IMR-90 (cell line): Measurements from ENCODE around the gene MYORG. TPM values are rescaled to one million over a fixed set of nuclear protein-coding genes. Genes with fewer than 3 reads are reported as not detected.

ENCODE experiments used
- ATAC-seq: fragments of 200-7000 bp; cut with Tn5 transposase; 2 replicates; pipeline ENCODE4 v1.9.1; 2020; ENCODE audit warnings: low read depth, mild to moderate bottlenecking, moderate library complexity
- BruUV-seq: library from RNA; stranded (reverse); fragments of 400-500 nt; replicated peaks from 2 replicates; lab custom pipeline; 2021; lab: Mats Ljungman, UMichigan
- CTCF ChIA-PET: fragments of 300-600 bp; formaldehyde crosslinking; extraction: SDS; loops from one replicate; lab custom pipeline; 2021; ENCODE audit warnings: antibody characterized with exemption; lab: Yijun Ruan, JAX
- POLR2A ChIA-PET: fragments of 300-600 bp; sonication (Branson Sonifier 250); formaldehyde crosslinking; loops from one replicate; lab custom pipeline; 2022; ENCODE audit warnings: antibody characterized with exemption; ENCODE audit not compliant: unreplicated experiment; lab: Charles Lee
- DNase-seq: peaks from one replicate; pipeline ENCODE4 v3.0.0; 2013
- H2AFZ ChIP-seq: replicated peaks from 2 replicates; pipeline ENCODE3; 2013; ENCODE audit warnings: low read length, mild to moderate bottlenecking; ENCODE audit not compliant: poor library complexity
- H2AK5ac ChIP-seq: 2 replicates; pipeline ENCODE4 v1.6.1; 2013; ENCODE audit warnings: low read depth, low read length, inconsistent platforms
- H2AK9ac ChIP-seq: replicated peaks from 2 replicates; pipeline ENCODE3; 2013; ENCODE audit warnings: mild to moderate bottlenecking, low read depth, low read length, moderate library complexity; ENCODE audit not compliant: poor library complexity
- H2BK120ac ChIP-seq: 2 replicates; pipeline ENCODE4 v1.6.1; 2013; ENCODE audit warnings: low read depth, low read length, inconsistent platforms
- H2BK15ac ChIP-seq: 3 replicates; pipeline ENCODE4 v1.6.1; 2013; ENCODE audit warnings: low read depth, low read length, inconsistent platforms
- H2BK20ac ChIP-seq: 2 replicates; pipeline ENCODE4 v1.6.1; 2013; ENCODE audit warnings: low read depth, mild to moderate bottlenecking, inconsistent platforms, low read length, moderate library complexity
- H2BK5ac ChIP-seq: 2 replicates; pipeline ENCODE4 v1.6.1; 2013; ENCODE audit warnings: mild to moderate bottlenecking, low read depth, low read length, inconsistent platforms; ENCODE audit not compliant: poor library complexity, severe bottlenecking
- H3K14ac ChIP-seq: replicated peaks from 2 replicates; pipeline ENCODE4 v1.6.1; 2013; ENCODE audit warnings: low read depth, low read length, inconsistent platforms
- H3K18ac ChIP-seq: 2 replicates; pipeline ENCODE4 v1.6.1; 2013; ENCODE audit warnings: low read depth, low read length, control low read depth
- H3K23ac ChIP-seq: 2 replicates; pipeline ENCODE4 v1.6.1; 2013; ENCODE audit warnings: low read depth, low read length, inconsistent platforms
- H3K27ac ChIP-seq: 2 replicates; pipeline ENCODE4 v1.5.1; 2013; ENCODE audit warnings: mild to moderate bottlenecking, control low read depth, low read length; ENCODE audit not compliant: insufficient read depth
- H3K27me3 ChIP-seq: 2 replicates; pipeline ENCODE4 v1.6.1; 2013; ENCODE audit warnings: low read length; ENCODE audit not compliant: control insufficient read depth, insufficient read depth
- H3K36me3 ChIP-seq: 2 replicates; pipeline ENCODE4 v1.6.1; 2013; ENCODE audit warnings: low read length, mixed read lengths; ENCODE audit not compliant: control insufficient read depth, insufficient read depth
- H3K4ac ChIP-seq: 2 replicates; pipeline ENCODE4 v1.6.1; 2013; ENCODE audit warnings: low read depth, low read length, inconsistent platforms
- H3K4me1 ChIP-seq: 2 replicates; pipeline ENCODE4 v1.6.1; 2013; ENCODE audit warnings: low read length, mixed read lengths; ENCODE audit not compliant: control insufficient read depth, insufficient read depth
- H3K4me2 ChIP-seq: 2 replicates; pipeline ENCODE4 v1.6.1; 2013; ENCODE audit warnings: low read depth, mild to moderate bottlenecking, control low read depth, low read length, moderate library complexity
- H3K4me3 ChIP-seq: 2 replicates; pipeline ENCODE4 v1.5.1; 2013; ENCODE audit warnings: low read depth, mild to moderate bottlenecking, control low read depth, low read length, moderate library complexity; ENCODE audit not compliant: insufficient read depth
- H3K56ac ChIP-seq: 2 replicates; pipeline ENCODE4 v1.6.1; 2013; ENCODE audit warnings: low read length, inconsistent platforms; ENCODE audit not compliant: insufficient read depth; ENCODE audit errors: extremely low read depth
- H3K79me1 ChIP-seq, 2 experiments: 2 replicates each; pipeline ENCODE4 v1.6.1; 2013; ENCODE audit warnings: low read length in 2 of 2, inconsistent platforms in 1 of 2, low read depth in 1 of 2
- H3K9ac ChIP-seq: 2 replicates; pipeline ENCODE4 v1.6.1; 2013; ENCODE audit warnings: low read depth, low read length, control low read depth
- H3K9me1 ChIP-seq: 2 replicates; pipeline ENCODE4 v1.6.1; 2013; ENCODE audit warnings: low read length, inconsistent platforms; ENCODE audit not compliant: insufficient read depth
- H3K9me3 ChIP-seq: 2 replicates; pipeline ENCODE4 v1.6.1; 2013; ENCODE audit warnings: low read length; ENCODE audit not compliant: control insufficient read depth, insufficient read depth
- H4K20me1 ChIP-seq: 2 replicates; pipeline ENCODE4 v1.6.1; 2013; ENCODE audit warnings: low read length, inconsistent platforms; ENCODE audit not compliant: insufficient read depth
- H4K5ac ChIP-seq: 2 replicates; pipeline ENCODE4 v1.6.1; 2013; ENCODE audit warnings: mild to moderate bottlenecking, low read depth, low read length, control low read depth
- H4K8ac ChIP-seq, 2 experiments: 2 replicates each; pipeline ENCODE4 v1.6.1; 2013; ENCODE audit warnings: low read depth in 2 of 2, low read length in 2 of 2, control low read depth in 1 of 2, inconsistent platforms in 1 of 2
- H4K91ac ChIP-seq: 2 replicates; pipeline ENCODE4 v1.6.1; 2013; ENCODE audit warnings: low read depth, low read length, inconsistent platforms; ENCODE audit not compliant: insufficient read depth
- BHLHE40 ChIP-seq: fragments of 150-350 bp; IDR thresholded peaks from 2 replicates; pipeline ENCODE4 v1.6.1; 2016; ENCODE audit warnings: mild to moderate bottlenecking, low read depth, low read length
- CEBPB ChIP-seq: IDR thresholded peaks from 2 replicates; pipeline ENCODE4 v1.6.1; 2012; ENCODE audit warnings: low read depth, low read length, improper control_type of control experiment
- CHD1 ChIP-seq: IDR thresholded peaks from 2 replicates; pipeline ENCODE4 v1.6.1; 2012; ENCODE audit warnings: low read depth, low read length, improper control_type of control experiment
- CTCF ChIP-seq: conservative IDR thresholded peaks from 2 replicates; pipeline ENCODE4 v1.5.1; 2012; ENCODE audit warnings: mild to moderate bottlenecking, low read depth, low read length, improper control_type of control experiment
- ELK1 ChIP-seq: fragments of 150-350 bp; IDR thresholded peaks from 2 replicates; pipeline ENCODE4 v1.6.1; 2016; ENCODE audit warnings: low read depth, mild to moderate bottlenecking, low read length, moderate library complexity, borderline replicate concordance
- FOS ChIP-seq: fragments of 150-350 bp; IDR thresholded peaks from 2 replicates; pipeline ENCODE4 v1.6.1; 2016; ENCODE audit warnings: low read depth, low read length
- MAFK ChIP-seq: IDR thresholded peaks from 2 replicates; pipeline ENCODE4 v1.6.1; 2012; ENCODE audit warnings: low read depth, low read length, improper control_type of control experiment
- MAZ ChIP-seq: IDR thresholded peaks from 2 replicates; pipeline ENCODE4 v1.6.1; 2012; ENCODE audit warnings: low read depth, mild to moderate bottlenecking, low read length, improper control_type of control experiment, moderate library complexity, borderline replicate concordance
- NFE2L2 ChIP-seq: fragments of 150-350 bp; IDR thresholded peaks from 2 replicates; pipeline ENCODE4 v1.6.1; 2016; ENCODE audit warnings: low read depth, mild to moderate bottlenecking, low read length
- RFX5 ChIP-seq: IDR thresholded peaks from 2 replicates; pipeline ENCODE4 v1.8.0; 2012; ENCODE audit warnings: low read depth, mild to moderate bottlenecking, low read length, moderate library complexity
- SMC3 ChIP-seq: fragments of 150-350 bp; IDR thresholded peaks from 2 replicates; pipeline ENCODE4 v1.6.1; 2016; ENCODE audit warnings: low read depth, mild to moderate bottlenecking, antibody characterized with exemption, low read length, moderate library complexity
- USF2 ChIP-seq: fragments of 150-350 bp; IDR thresholded peaks from 2 replicates; pipeline ENCODE4 v1.6.1; 2017; ENCODE audit warnings: mild to moderate bottlenecking, antibody characterized with exemption, low read length, low read depth
- WGBS, 2 experiments: methylation state at CpG; one replicate each; pipeline versions ENCODE4 v1.1.5 to v1.1.7; 2013; ENCODE audit warnings: missing lambda C conversion rate in 2 of 2; ENCODE audit not compliant: insufficient read length in 1 of 2; ENCODE audit errors: extremely low coverage in 2 of 2; 5-methylcytosine and 5-hydroxymethylcytosine counted together
- dilution Hi-C: fragments of 300-500 bp; cut with HindIII; formaldehyde crosslinking; loops from one replicate; pipeline ENCODE4 v1.14.3; 2018; ENCODE audit warnings: low sequenced_read_pairs; ENCODE audit not compliant: unreplicated experiment
- in situ Hi-C: fragments of 300-500 bp; cut with MboI; formaldehyde crosslinking; loops from 3 replicates; pipeline ENCODE4 v1.14.3; 2019; ENCODE audit warnings: low sequenced_read_pairs, inconsistent platforms, mixed read lengths
- intact Hi-C: fragments of 100-400 bp; cut with micrococcal nuclease; formaldehyde crosslinking; loops from 2 replicates; pipeline ENCODE4 v1.10.0; 2022
- polyA plus RNA-seq, 3 experiments: library from polyadenylated mRNA; depleted of rRNA; stranded (reverse); fragments of >200 nt; gene quantifications; 2 replicates each; pipeline ENCODE4 v1.2.3, GENCODE V29; 2012; ENCODE audit warnings: low replicate concordance in 1 of 3
- total RNA-seq: library from RNA; depleted of rRNA; stranded (reverse); fragments of >200 nt; gene quantifications from 2 replicates; pipeline ENCODE4 v1.2.3, GENCODE V29; 2012

Gene MYORG
- total and polyA plus RNA-seq, 2 of the 4 experiments (the other 2 are of a cell fraction): 0.36 to 0.60 TPM

- intact Hi-C loops (loop anchor here (5.0 kb wide), 1 partner anchor 213 kb away; no protein-coding TSS in a partner anchor), dilution Hi-C loops (no loop called here), in situ Hi-C loops (no loop called here)
- Histone ChIP-seq H3K9me3 (no peaks in the 10 kb centered on the region), H3K18ac (no peak overlapping the region), H3K9ac (no peak overlapping the region), H2AK9ac (no peak overlapping the region), H3K4me2 (no peak overlapping the region), H3K56ac (no peak overlapping the region), H3K4ac (no peak overlapping the region), H2BK120ac (no peak overlapping the region), H3K14ac (no peak overlapping the region), H2AK5ac (no peak overlapping the region), H4K91ac (no peak overlapping the region), H3K23ac (no peak overlapping the region), H4K20me1 (peaks cover 3% of the 10 kb centered on the region; the same call in 1 of the 2 replicates), H2AFZ (no peak overlapping the region), H4K5ac (no peak overlapping the region), H4K8ac (no peak overlapping the region), H2BK15ac (no peak overlapping the region), H3K27ac (no peak overlapping the region), H2BK5ac (no peak overlapping the region), H3K4me1 (no peaks in the 10 kb centered on the region), H2BK20ac (no peak overlapping the region), H3K9me1 (no peaks in the 10 kb centered on the region), H3K4me3 (no peak overlapping the region), H3K27me3 (no peaks in the 10 kb centered on the region), H3K79me1 (peaks cover 28 to 53% of the 10 kb centered on the region in 2 experiments), H3K36me3 (peaks cover 8% of the 10 kb centered on the region)
- ChIA-PET POLR2A (interaction anchor here (0.6 kb wide), 1 partner anchor 300 kb away, joined by 8 read pairs; no protein-coding TSS in a partner anchor), CTCF (interaction anchor here (0.6 kb wide), 1 partner anchor 423 kb away, joined by 3 read pairs; no protein-coding TSS in a partner anchor)
- no peak for DNase-seq
- WGBS, 2 experiments: no CpG with 5 or more reads among the region's 3 CpGs
- ATAC-seq: no peak
- no peak for TF ChIP-seq CEBPB
- no peak for TF ChIP-seq BHLHE40
- TF ChIP-seq FOS: no peak
- no peak for TF ChIP-seq MAZ
- no peak for TF ChIP-seq CHD1
- no peak for TF ChIP-seq RFX5
- no peak for TF ChIP-seq USF2
- TF ChIP-seq SMC3: no peak
- no peak for TF ChIP-seq MAFK
- no peak for TF ChIP-seq NFE2L2
- no peak for TF ChIP-seq CTCF
- no peak for TF ChIP-seq ELK1
- BruUV-seq: no TSS peak
Measured at GRCh38 chr9:34333836-34334235, 42.9 kb downstream of the MYORG start.
